Measurements from ENCODE around the gene FLRT3.
A peak's percentile ranks its signal among the peaks of the same experiment; 100 is the strongest.

Gene FLRT3

GRCh38 chr20:14337400-14338171 is at the start of gene FLRT3:
TSS of gene FLRT3 (minus strand) at chr20:14337612. CDS start at chr20:14327506, 10,106 bp downstream.
- TF ChIP-seq CTCF (IDR thresholded peaks at IDR 0.05; ENCODE audit: low read depth, low read length, missing control alignments) = peak; percentile 80
- peak; percentile 91 for DNase-seq (ENCODE audit: extremely low read depth, low read depth)
- H3K4me3 ChIP-seq (replicated peaks; ENCODE audit: low read depth, low read length) = peak within 1 kb of the TSS; percentile 42

GRCh38 chr20:14386726-14387125 is 49.3 kb upstream of the FLRT3 start:
- TF ChIP-seq CTCF (IDR thresholded peaks at IDR 0.05; ENCODE audit: low read depth, low read length, missing control alignments) = no peak
- H3K4me3 ChIP-seq (replicated peaks; ENCODE audit: low read depth, low read length) = no peak overlapping the region
- DNase-seq (ENCODE audit: extremely low read depth, low read depth) = no peak

- no peak overlapping the region for H3K4me3 ChIP-seq (replicated peaks; ENCODE audit: low read depth, low read length)
- peak; percentile 9 for DNase-seq (ENCODE audit: extremely low read depth, low read depth)
- TF ChIP-seq CTCF (IDR thresholded peaks at IDR 0.05; ENCODE audit: low read depth, low read length, missing control alignments) = no peak
These were observed 47.8 kb upstream of the FLRT3 start for GRCh38 chr20:14385176-14385740.

- no peak for TF ChIP-seq CTCF (IDR thresholded peaks at IDR 0.05; ENCODE audit: low read depth, low read length, missing control alignments)
- no peak overlapping the region for H3K4me3 ChIP-seq (replicated peaks; ENCODE audit: low read depth, low read length)
- DNase-seq (ENCODE audit: extremely low read depth, low read depth) = peak; percentile 17
These were observed 47.2 kb upstream of the FLRT3 start for GRCh38 chr20:14384416-14385175.

- DNase-seq (ENCODE audit: extremely low read depth, low read depth) = no peak
- TF ChIP-seq CTCF (IDR thresholded peaks at IDR 0.05; ENCODE audit: low read depth, low read length, missing control alignments) = no peak
These were observed 45.9 kb upstream of the FLRT3 start for GRCh38 chr20:14383335-14383734.

GRCh38 chr20:14378326-14378725 is 40.9 kb upstream of the FLRT3 start:
- TF ChIP-seq CTCF (IDR thresholded peaks at IDR 0.05; ENCODE audit: low read depth, low read length, missing control alignments) = no peak
- DNase-seq (ENCODE audit: extremely low read depth, low read depth) = no peak
- H3K4me3 ChIP-seq (replicated peaks; ENCODE audit: low read depth, low read length) = no peak overlapping the region

More at GRCh38 chr20:14383335-14383734, 45.9 kb upstream of the FLRT3 start:
- no peak overlapping the region for H3K4me3 ChIP-seq (replicated peaks; ENCODE audit: low read depth, low read length)
